ENCODE measurements around the gene GBGT1.

DNA sequence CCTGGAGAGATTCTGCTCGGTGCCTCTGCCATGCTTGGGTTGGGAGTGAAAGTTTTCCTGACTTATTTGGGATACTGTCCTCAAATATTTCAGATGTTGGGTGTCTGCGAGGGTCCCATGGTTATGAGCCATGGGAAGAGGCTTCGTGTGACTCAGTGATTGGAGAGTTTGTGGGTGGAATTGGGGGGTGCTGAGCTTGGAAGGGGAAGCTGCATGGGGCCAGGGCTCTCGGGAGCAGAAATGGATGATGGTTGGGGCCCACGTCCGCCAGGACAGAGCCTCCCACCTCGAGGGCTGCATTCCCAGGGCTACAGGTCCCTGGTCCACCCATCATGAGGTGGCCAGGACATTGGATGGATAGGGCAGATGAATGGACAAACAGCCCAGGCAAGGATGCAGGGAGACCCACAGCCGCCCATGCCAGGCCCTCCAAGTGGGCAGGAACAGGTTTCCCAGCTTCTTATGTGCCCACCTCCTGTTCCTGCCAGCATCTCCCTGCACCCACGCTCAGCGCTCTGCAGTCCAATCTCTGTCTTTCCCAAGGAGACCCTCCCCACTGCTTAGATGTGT, 39.9 kb upstream of the GBGT1 start:
- no peak for TF ChIP-seq POLR2A (IDR thresholded peaks at IDR 0.05)
- TF ChIP-seq, protein P1, sequence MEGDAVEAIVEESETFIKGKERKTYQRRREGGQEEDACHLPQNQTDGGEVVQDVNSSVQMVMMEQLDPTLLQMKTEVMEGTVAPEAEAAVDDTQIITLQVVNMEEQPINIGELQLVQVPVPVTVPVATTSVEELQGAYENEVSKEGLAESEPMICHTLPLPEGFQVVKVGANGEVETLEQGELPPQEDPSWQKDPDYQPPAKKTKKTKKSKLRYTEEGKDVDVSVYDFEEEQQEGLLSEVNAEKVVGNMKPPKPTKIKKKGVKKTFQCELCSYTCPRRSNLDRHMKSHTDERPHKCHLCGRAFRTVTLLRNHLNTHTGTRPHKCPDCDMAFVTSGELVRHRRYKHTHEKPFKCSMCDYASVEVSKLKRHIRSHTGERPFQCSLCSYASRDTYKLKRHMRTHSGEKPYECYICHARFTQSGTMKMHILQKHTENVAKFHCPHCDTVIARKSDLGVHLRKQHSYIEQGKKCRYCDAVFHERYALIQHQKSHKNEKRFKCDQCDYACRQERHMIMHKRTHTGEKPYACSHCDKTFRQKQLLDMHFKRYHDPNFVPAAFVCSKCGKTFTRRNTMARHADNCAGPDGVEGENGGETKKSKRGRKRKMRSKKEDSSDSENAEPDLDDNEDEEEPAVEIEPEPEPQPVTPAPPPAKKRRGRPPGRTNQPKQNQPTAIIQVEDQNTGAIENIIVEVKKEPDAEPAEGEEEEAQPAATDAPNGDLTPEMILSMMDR (IDR thresholded peaks at IDR 0.05): no peak

Measured in gastroesophageal sphincter (tissue), 3 donors.